Neural progenitor cell (in vitro differentiated cells): ENCODE data around the gene RNLS. TPM values are rescaled to one million over a fixed set of nuclear protein-coding genes. Genes with fewer than 3 reads are reported as not detected.

Source experiments
- DNase-seq: peaks from one replicate; pipeline ENCODE4 v3.0.0-alpha.2; 2016; ENCODE audit warnings: low spot score
- H2AFZ ChIP-seq: fragments of 200-600 bp; sonication (generic); replicated peaks from 2 replicates; pipeline ENCODE4 v1.6.1; 2016; ENCODE audit warnings: antibody characterized with exemption
- H3F3A ChIP-seq: fragments of 200-600 bp; sonication (generic); 2 replicates; pipeline ENCODE4 v1.6.1; 2016; ENCODE audit warnings: antibody characterized with exemption, low read depth
- H3K27ac ChIP-seq: fragments of 200-600 bp; sonication (generic); 2 replicates; pipeline ENCODE4 v1.5.1; 2016; ENCODE audit warnings: mild to moderate bottlenecking
- H3K27me3 ChIP-seq: fragments of 200-600 bp; sonication (generic); 2 replicates; pipeline ENCODE4 v1.6.1; 2016; ENCODE audit warnings: mild to moderate bottlenecking, moderate library complexity
- H3K36me3 ChIP-seq: fragments of 200-600 bp; sonication (generic); 2 replicates; pipeline ENCODE4 v1.5.1; 2016
- H3K4me1 ChIP-seq: fragments of 200-600 bp; sonication (generic); 2 replicates; pipeline ENCODE4 v1.6.1; 2016; ENCODE audit warnings: mixed run types
- H3K4me2 ChIP-seq: fragments of 200-600 bp; sonication (generic); 2 replicates; pipeline ENCODE4 v1.6.1; 2016
- H3K4me3 ChIP-seq: fragments of 200-600 bp; sonication (generic); 2 replicates; pipeline ENCODE4 v1.5.1; 2016
- H3K79me2 ChIP-seq: fragments of 200-600 bp; sonication (generic); 2 replicates; pipeline ENCODE4 v1.6.1; 2016; ENCODE audit warnings: low read depth
- H3K9ac ChIP-seq: fragments of 200-600 bp; sonication (generic); 2 replicates; pipeline ENCODE4 v1.6.1; 2016
- H3K9me3 ChIP-seq: fragments of 200-600 bp; sonication (generic); 2 replicates; pipeline ENCODE4 v1.5.1; 2016; ENCODE audit warnings: low read depth
- H4K20me1 ChIP-seq: fragments of 200-600 bp; sonication (generic); 2 replicates; pipeline ENCODE4 v1.6.1; 2016; ENCODE audit warnings: low read depth
- H3K27ac Mint-ChIP-seq: 3 replicates; pipeline ENCODE4 v1.8.0; 2021; ENCODE audit warnings: mixed read lengths
- H3K27me3 Mint-ChIP-seq: 2 replicates; pipeline ENCODE4 v1.8.0; 2022; ENCODE audit warnings: low read depth, mild to moderate bottlenecking, inconsistent platforms, moderate library complexity, mixed read lengths; ENCODE audit not compliant: insufficient read depth
- H3K36me3 Mint-ChIP-seq: 3 replicates; pipeline ENCODE4 v1.8.0; 2021; ENCODE audit warnings: mixed read lengths
- H3K4me1 Mint-ChIP-seq: 3 replicates; pipeline ENCODE4 v1.8.0; 2021; ENCODE audit warnings: mixed read lengths
- H3K4me3 Mint-ChIP-seq: 3 replicates; pipeline ENCODE4 v1.8.0; 2021; ENCODE audit warnings: mild to moderate bottlenecking, moderate library complexity, mixed read lengths
- H3K9me3 Mint-ChIP-seq: 3 replicates; pipeline ENCODE4 v1.8.0; 2020; ENCODE audit warnings: mixed read lengths
- CTCF ChIP-seq: fragments of 200-600 bp; sonication (generic); IDR thresholded peaks from 2 replicates; pipeline ENCODE4 v1.5.1; 2017; ENCODE audit warnings: antibody characterized with exemption, mild to moderate bottlenecking
- EZH2 ChIP-seq: fragments of 200-600 bp; sonication (generic); IDR thresholded peaks from 2 replicates; pipeline ENCODE4 v1.6.1; 2017; ENCODE audit warnings: antibody characterized with exemption, mild to moderate bottlenecking, moderate library complexity
- EZH2phosphoT487 ChIP-seq: fragments of 200-600 bp; sonication (generic); IDR thresholded peaks from 2 replicates; pipeline ENCODE4 v1.6.1; 2017; ENCODE audit warnings: antibody characterized with exemption
- total RNA-seq: library from RNA; depleted of rRNA; stranded (reverse); fragments of >200 nt; gene quantifications from 2 replicates; pipeline ENCODE4 v1.2.3, GENCODE V29; 2015; ENCODE audit warnings: low replicate concordance

Gene RNLS
- total RNA-seq, 1 donor from 2014 or later, result 9.1 TPM

DNA sequence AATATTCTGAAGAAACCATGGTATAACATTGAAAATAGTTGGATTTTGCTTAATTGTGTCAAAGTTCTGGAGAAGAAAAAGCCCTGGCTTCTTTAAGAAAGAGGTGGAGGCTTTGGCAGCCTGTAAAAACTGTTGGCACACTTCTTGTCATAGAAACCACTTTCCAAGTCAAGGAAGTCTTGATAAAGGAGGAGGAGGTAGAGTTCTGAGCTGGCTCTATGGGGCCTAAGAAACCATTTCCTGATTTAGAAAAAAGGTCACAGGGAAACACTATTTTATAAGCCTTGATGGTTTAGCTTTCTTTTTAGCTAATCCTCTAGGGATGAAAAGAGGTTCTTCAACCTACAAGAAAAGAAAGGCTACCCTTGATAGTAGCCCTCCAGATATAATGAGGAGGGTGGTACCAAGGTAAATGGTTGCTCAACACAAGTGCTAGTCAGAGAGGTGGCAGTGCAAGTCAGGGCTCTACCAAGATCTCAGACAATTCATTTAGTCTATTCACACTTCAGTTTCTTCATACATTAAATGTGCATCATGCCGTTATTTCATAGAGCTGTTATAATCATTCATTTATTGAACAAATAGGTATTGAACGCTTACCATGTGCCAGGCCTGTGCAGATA is 346.9 kb downstream of the RNLS start:
- Histone ChIP-seq H3F3A (peaks cover 27% of the 10 kb centered on the region), H3K27ac (no peak overlapping the region), H3K4me3 (no peak overlapping the region), H3K27me3 (no peaks in the 10 kb centered on the region), H3K4me1 (peaks cover 31% of the 10 kb centered on the region), H3K79me2 (no peaks in the 10 kb centered on the region), H3K36me3 (no peaks in the 10 kb centered on the region), H3K4me2 (no peak overlapping the region), H2AFZ (no peak overlapping the region), H3K9me3 (no peaks in the 10 kb centered on the region), H3K9ac (no peak overlapping the region), H4K20me1 (no peaks in the 10 kb centered on the region)
- no peak for TF ChIP-seq CTCF
- TF ChIP-seq EZH2, result no peak
- TF ChIP-seq EZH2phosphoT487, result no peak
- no peak overlapping the region for H3K27ac Mint-ChIP-seq
- peaks cover 19% of the 10 kb centered on the region for H3K4me1 Mint-ChIP-seq
- H3K36me3 Mint-ChIP-seq, result no peaks in the 10 kb centered on the region
- peaks cover 3% of the 10 kb centered on the region for H3K27me3 Mint-ChIP-seq
- no peak for DNase-seq
- peaks cover 2% of the 10 kb centered on the region for H3K9me3 Mint-ChIP-seq
- no peak overlapping the region for H3K4me3 Mint-ChIP-seq

DNA sequence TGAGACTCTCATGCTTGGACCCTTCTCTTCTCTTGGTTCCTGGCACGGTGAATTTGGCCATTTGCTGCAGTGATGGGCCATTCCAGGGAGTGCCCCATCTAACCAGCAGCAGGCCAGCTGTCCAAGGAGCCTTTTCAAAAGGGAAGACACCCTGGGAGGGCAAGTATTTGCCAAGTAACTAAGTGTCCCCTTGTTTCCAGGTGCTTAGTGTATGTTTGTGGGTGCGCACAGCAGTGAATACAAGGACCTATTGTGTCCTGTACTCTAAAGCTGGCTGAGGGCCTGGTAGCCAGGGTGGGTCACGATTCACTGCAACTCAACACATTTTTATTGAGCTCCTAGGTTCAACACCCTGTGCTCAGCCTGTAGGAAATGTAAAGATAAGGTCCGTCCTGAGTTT is 348.8 kb downstream of the RNLS start:
- no peaks in the 10 kb centered on the region for H3K79me2 ChIP-seq
- TF ChIP-seq CTCF (no peak), EZH2 (no peak), EZH2phosphoT487 (no peak)
- Mint-ChIP-seq H3K4me1 (peaks cover 19% of the 10 kb centered on the region), H3K36me3 (no peaks in the 10 kb centered on the region), H3K4me3 (no peak overlapping the region), H3K27ac (no peak overlapping the region), H3K9me3 (peaks cover 5% of the 10 kb centered on the region), H3K27me3 (peaks cover 3% of the 10 kb centered on the region)
- peaks cover 40% of the 10 kb centered on the region for H3K4me1 ChIP-seq
- peak; percentile 26 for DNase-seq
- H3K9me3 ChIP-seq, result no peaks in the 10 kb centered on the region
- H3K36me3 ChIP-seq, result no peaks in the 10 kb centered on the region
- H2AFZ ChIP-seq, result no peak overlapping the region
- no peak overlapping the region for H3K4me3 ChIP-seq
- peak overlapping the region; percentile 42 for H3K4me2 ChIP-seq
- peaks cover 31% of the 10 kb centered on the region for H3F3A ChIP-seq
- no peaks in the 10 kb centered on the region for H3K27me3 ChIP-seq
- H3K9ac ChIP-seq, result no peak overlapping the region
- H4K20me1 ChIP-seq, result no peaks in the 10 kb centered on the region
- no peak overlapping the region for H3K27ac ChIP-seq

GRCh38 chr10:88233870-88234269 is 349.2 kb downstream of the RNLS start:
- peak; percentile 55 for DNase-seq
- peaks cover 31% of the 10 kb centered on the region for H3F3A ChIP-seq
- H3K4me2 ChIP-seq, result peak overlapping the region; percentile 42
- no peak overlapping the region for H3K4me3 Mint-ChIP-seq
- H3K9me3 ChIP-seq, result no peaks in the 10 kb centered on the region
- H3K27ac Mint-ChIP-seq, result no peak overlapping the region
- no peaks in the 10 kb centered on the region for H3K36me3 Mint-ChIP-seq
- TF ChIP-seq EZH2 (no peak), CTCF (no peak), EZH2phosphoT487 (no peak)
- no peaks in the 10 kb centered on the region for H4K20me1 ChIP-seq
- peaks cover 5% of the 10 kb centered on the region for H3K9me3 Mint-ChIP-seq
- no peaks in the 10 kb centered on the region for H3K79me2 ChIP-seq
- no peak overlapping the region for H3K9ac ChIP-seq
- H3K4me1 ChIP-seq, result peaks cover 40% of the 10 kb centered on the region
- no peak overlapping the region for H2AFZ ChIP-seq
- no peak overlapping the region for H3K4me3 ChIP-seq
- peaks cover 15% of the 10 kb centered on the region for H3K4me1 Mint-ChIP-seq
- no peaks in the 10 kb centered on the region for H3K27me3 ChIP-seq
- H3K27me3 Mint-ChIP-seq, result peaks cover 3% of the 10 kb centered on the region
- no peaks in the 10 kb centered on the region for H3K36me3 ChIP-seq
- H3K27ac ChIP-seq, result no peak overlapping the region
